Activated CD8-positive, alpha-beta memory T cell treated with anti-CD3 and anti-CD28 coated beads, Interleukin-2, amount 10 ng/mL, durations not matched to agents 7 days and 5 days (primary cell): Measurements from ENCODE around the gene LMNB1. TPM values are rescaled to one million over a fixed set of nuclear protein-coding genes. Genes with fewer than 3 reads are reported as not detected.
"Not testable (repeated sequence)": the region's sequence is repeated elsewhere in the genome, so short reads cannot be mapped to it uniquely, and the experiment has no call there.

ENCODE experiments used
- ATAC-seq: fragments of 150-1000 bp; cut with Tn5 transposase; one replicate; pipeline ENCODE4 v1.10.0; 2021; ENCODE audit warnings: moderate library complexity
- CTCF ChIA-PET: fragments of 350-600 bp; sonication (Branson Sonifier 250); formaldehyde crosslinking; loops from one replicate; lab custom pipeline; 2021; ENCODE audit warnings: antibody characterized with exemption; lab: Charles Lee
- DNase-seq: peaks from one replicate; pipeline ENCODE4 v3.0.0-alpha.2; 2020
- H3K27ac Mint-ChIP-seq: one replicate; pipeline ENCODE4 v1.8.0; 2021; ENCODE audit warnings: mild to moderate bottlenecking, mixed read lengths
- H3K27me3 Mint-ChIP-seq: one replicate; pipeline ENCODE4 v1.8.0; 2021; ENCODE audit warnings: mixed read lengths
- H3K36me3 Mint-ChIP-seq: one replicate; pipeline ENCODE4 v1.8.0; 2021; ENCODE audit warnings: mild to moderate bottlenecking, mixed read lengths
- H3K4me1 Mint-ChIP-seq: one replicate; pipeline ENCODE4 v1.8.0; 2021; ENCODE audit warnings: mixed read lengths
- H3K4me3 Mint-ChIP-seq: one replicate; pipeline ENCODE4 v1.8.0; 2021; ENCODE audit warnings: mild to moderate bottlenecking, moderate library complexity, mixed read lengths
- H3K9me3 Mint-ChIP-seq: one replicate; pipeline ENCODE4 v1.8.0; 2022; ENCODE audit warnings: low read depth, mixed read lengths
- total RNA-seq, 2 experiments: library from RNA; stranded (reverse); gene quantifications; one replicate each; pipeline ENCODE4 v1.2.3, GENCODE V29; 2021

LMNB1 gene
- total RNA-seq, 2 experiments from 2014 or later: 323 to 364 TPM

DNA sequence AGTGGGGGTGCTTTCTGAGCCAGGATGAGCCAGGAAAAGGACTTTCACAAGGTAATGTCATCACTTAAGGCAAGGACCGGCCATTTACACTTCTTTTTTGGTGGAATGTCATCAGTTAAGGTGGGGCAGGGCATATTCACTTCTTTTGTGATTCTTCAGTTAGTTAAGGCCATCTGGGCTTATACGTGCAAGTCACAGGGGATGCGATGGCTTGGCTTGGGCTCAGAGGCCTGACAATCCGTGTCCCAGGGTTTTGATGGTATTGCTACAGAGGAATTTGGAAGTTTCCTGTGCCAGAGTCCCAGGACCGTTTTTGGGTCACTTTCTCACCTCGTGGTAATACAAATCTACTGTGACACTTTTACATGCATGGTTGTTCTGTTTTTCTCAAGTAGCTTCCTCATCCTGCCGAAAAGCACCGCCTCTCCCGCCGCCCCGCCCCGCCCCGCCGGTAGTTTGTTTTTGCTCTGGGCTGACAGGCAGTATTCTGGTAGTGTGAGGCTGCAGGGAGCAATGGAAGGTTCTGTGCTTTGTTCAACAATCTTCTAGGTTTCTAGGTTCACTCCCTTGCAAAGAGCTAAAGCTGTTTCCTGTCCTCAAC, 68.6 kb downstream of the LMNB1 start:
- CTCF ChIA-PET, H3K27me3 Mint-ChIP-seq, H3K4me3 Mint-ChIP-seq, H3K36me3 Mint-ChIP-seq, H3K9me3 Mint-ChIP-seq: not testable (repeated sequence)
- H3K4me1 Mint-ChIP-seq: peaks cover 32% of the 10 kb centered on the region
- peak overlapping the region; percentile 66 for H3K27ac Mint-ChIP-seq
- ATAC-seq (peak; percentile 83), DNase-seq (peak; percentile 56)

DNA sequence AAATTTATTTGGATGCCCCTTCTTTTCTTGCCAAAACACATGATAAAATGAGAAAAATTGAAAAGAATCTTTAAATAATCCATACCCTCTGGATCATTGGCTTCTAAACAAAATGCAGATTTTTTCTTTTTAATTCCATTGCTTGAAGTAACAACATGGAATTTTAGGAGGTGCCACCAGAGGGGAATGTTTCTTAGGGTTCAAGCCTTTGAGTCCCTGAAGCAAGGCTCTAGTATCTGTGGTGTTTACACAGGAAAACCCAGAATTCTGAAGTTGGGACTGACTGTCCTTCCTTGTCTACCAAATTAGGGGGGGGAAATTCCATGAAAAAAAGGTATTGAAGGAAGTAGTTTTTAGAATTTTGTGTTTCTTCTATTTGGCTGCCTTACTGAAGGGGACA, 69.4 kb downstream of the LMNB1 start:
- H3K27ac Mint-ChIP-seq: peak overlapping the region; percentile 33

DNA sequence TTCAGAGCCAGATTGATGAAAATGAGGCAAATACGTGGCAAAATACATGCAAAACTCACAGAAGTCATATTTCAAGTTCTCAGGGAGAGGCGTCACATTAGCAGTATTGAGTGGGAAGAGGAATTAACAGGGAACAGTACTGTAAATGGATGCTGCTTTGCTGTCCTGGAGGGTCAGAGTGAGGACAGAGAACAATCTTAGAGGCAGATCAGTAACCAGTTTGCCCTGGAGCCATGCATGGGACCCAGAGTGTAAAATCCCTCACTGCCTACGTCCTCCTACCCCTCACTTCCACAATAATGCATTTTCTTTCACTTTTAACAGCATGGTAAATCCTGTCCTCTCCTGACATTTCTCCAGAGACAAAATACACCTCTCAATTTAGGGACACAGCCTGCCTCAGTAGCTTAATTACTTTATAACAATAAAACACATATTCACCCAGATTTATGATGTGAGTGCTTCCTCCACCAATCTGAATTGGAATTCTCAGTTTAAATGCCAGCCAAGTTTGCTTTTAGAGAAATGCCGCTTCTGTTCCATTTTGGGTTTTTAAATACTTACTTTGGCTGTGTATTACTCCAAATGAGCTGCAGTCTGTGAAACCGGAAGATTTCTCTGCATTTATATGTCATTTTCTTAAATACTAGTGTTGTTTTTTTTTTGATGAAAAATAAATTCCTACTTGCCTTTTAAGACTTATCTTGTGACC, 70.0 kb downstream of the LMNB1 start:
- DNase-seq: no peak
- ATAC-seq: no peak
- Mint-ChIP-seq H3K36me3 (peaks cover 10% of the 10 kb centered on the region), H3K4me1 (peaks cover 39% of the 10 kb centered on the region), H3K4me3 (no peak overlapping the region), H3K9me3 (no peaks in the 10 kb centered on the region), H3K27ac (no peak overlapping the region), H3K27me3 (no peaks in the 10 kb centered on the region)
- CTCF ChIA-PET: no interaction called here

More for the DNA sequence above, 69.4 kb downstream of the LMNB1 start:
- DNase-seq (no peak), ATAC-seq (no peak)
- Mint-ChIP-seq H3K4me3 (no peak overlapping the region), H3K4me1 (peaks cover 35% of the 10 kb centered on the region), H3K27me3 (no peaks in the 10 kb centered on the region), H3K36me3 (peaks cover 8% of the 10 kb centered on the region), H3K9me3 (no peaks in the 10 kb centered on the region)
- CTCF ChIA-PET: no interaction called here

DNA sequence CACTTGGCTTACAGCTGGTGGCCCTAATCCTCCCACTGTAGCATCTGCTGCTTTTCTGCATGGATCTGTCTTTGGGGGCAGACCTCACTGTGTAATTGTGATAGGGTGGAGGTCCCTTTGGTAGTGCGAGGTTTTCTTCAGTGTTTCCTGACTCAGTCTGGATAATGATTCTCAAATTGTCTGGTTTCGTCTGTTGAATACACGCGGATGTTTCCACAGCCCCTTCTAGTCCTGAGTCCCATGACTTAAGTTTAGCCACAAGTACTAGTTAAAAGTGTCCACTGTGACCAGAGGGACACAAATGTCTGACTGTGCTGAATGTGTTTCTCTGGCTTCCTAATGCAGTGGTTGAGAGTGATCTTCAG, 70.5 kb downstream of the LMNB1 start:
- DNase-seq (no peak), ATAC-seq (no peak)
- Mint-ChIP-seq H3K36me3 (peaks cover 13% of the 10 kb centered on the region), H3K27me3 (no peaks in the 10 kb centered on the region), H3K4me3 (no peak overlapping the region), H3K4me1 (peaks cover 43% of the 10 kb centered on the region), H3K9me3 (no peaks in the 10 kb centered on the region), H3K27ac (no peak overlapping the region)
- CTCF ChIA-PET: no interaction called here

DNA sequence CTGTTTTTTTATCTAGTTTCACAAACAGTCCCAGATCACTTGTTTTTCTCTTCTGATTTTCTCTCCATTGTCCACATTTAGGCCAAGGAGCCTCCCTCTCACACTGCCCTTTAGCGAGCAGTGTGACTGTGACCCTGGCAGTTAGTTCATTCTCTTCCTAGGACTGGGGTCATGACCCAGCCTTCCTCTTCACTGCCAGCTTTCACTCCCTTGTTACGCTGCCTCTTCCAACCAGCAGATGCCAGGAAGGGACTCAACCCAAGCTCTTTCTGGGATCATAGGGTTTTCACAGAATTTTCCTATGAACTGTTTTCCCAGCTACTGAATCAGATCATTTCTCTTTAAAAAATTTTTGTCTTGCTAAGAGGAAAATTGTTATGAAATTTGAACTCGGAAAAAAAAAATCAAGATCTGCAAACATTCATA, 70.9 kb downstream of the LMNB1 start:
- peaks cover 48% of the 10 kb centered on the region for H3K4me1 Mint-ChIP-seq
- CTCF ChIA-PET: no interaction called here

DNA sequence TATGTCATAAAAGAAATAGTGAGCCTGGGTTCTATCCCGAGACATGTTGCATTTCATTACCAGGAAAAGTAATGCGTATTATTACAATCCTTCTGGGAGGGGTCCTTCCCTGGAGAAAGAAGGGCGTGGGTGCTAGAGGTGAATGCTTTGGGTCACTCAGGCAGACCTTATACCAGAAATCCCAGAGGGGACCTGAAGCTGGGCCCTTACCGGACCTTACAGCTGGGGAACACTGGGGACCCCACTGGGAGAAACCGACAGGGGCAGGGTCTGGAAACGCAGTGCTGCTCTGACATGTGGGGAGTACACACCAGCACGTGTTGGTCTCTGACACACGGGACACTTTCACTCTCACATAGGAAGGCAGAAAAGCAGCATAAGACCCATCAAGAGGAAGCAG, 71.3 kb downstream of the LMNB1 start:
- no peak overlapping the region for H3K27ac Mint-ChIP-seq
- no peak for ATAC-seq

More for the DNA sequence above, 70.9 kb downstream of the LMNB1 start:
- H3K36me3 Mint-ChIP-seq: peaks cover 15% of the 10 kb centered on the region
- no peak overlapping the region for H3K4me3 Mint-ChIP-seq
- H3K27me3 Mint-ChIP-seq: no peaks in the 10 kb centered on the region
- no peaks in the 10 kb centered on the region for H3K9me3 Mint-ChIP-seq
- ATAC-seq: no peak
- no peak for DNase-seq
- H3K27ac Mint-ChIP-seq: no peak overlapping the region

DNA sequence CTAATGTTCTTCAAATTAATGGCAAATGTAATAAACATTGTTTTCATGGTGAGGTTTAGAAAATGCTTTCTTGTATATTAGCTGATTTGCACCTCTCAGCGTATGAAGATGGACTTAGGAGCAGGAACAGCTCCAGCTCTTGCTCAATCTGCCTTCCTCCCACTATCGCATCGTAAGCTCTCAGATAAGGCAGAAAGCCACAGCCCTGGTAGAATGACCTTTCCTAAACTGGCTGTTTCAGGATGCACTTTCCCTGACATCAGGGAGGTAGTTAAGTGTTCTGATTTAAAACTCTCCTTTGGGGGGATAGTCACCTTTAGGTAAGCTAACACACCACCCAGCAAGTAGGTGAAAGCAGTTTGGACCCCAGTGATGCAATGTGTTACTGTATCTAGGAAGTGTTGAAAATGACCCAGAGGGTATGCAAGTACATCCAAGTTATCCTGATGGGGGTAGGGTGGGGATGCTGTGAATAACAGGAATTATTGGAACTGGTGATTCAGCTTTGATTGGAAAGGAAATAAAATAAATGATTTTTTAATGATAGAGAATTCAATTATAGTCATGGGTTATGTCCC, 72.3 kb downstream of the LMNB1 start:
- Mint-ChIP-seq H3K4me3 (no peak overlapping the region), H3K36me3 (peaks cover 23% of the 10 kb centered on the region), H3K27ac (no peak overlapping the region), H3K9me3 (no peaks in the 10 kb centered on the region), H3K27me3 (no peaks in the 10 kb centered on the region), H3K4me1 (peaks cover 53% of the 10 kb centered on the region)
- CTCF ChIA-PET: no interaction called here
- DNase-seq (no peak), ATAC-seq (no peak)

More for the DNA sequence above, 71.3 kb downstream of the LMNB1 start:
- Mint-ChIP-seq H3K4me1 (peaks cover 50% of the 10 kb centered on the region), H3K36me3 (peaks cover 15% of the 10 kb centered on the region), H3K9me3 (no peaks in the 10 kb centered on the region), H3K4me3 (no peak overlapping the region), H3K27me3 (no peaks in the 10 kb centered on the region)
- CTCF ChIA-PET: no interaction called here
- no peak for DNase-seq

DNA sequence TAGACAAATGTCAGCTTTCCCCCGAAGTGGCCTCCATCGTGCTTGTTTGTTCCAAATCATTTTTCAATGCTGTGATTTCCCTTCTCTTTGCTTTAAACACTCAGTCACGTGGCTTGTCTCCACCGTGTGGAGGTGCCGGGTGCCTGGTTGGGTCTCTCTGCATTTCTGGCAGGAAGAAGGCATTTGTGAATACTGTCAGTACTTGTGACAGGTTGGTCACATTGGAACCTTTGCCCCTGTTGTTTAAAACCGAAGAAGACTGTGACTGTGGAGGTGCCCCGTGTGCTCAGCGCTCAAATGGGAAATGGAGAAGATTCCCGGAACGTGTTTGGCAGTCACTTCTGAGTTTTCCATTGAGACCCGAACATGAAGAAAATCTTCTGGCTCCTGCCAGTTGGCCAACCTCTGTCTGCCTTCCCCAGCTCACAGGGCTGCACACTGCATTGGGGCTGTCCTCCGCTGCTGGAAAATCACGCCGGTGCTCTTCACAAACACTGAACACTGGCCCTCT, 74.6 kb downstream of the LMNB1 start:
- ATAC-seq (no peak), DNase-seq (no peak)
- Mint-ChIP-seq H3K27ac (peak overlapping the region; percentile 91), H3K4me1 (peaks cover 46% of the 10 kb centered on the region), H3K27me3 (no peaks in the 10 kb centered on the region), H3K9me3 (no peaks in the 10 kb centered on the region), H3K36me3 (peaks cover 33% of the 10 kb centered on the region), H3K4me3 (no peak overlapping the region)
- CTCF ChIA-PET: no interaction called here

DNA sequence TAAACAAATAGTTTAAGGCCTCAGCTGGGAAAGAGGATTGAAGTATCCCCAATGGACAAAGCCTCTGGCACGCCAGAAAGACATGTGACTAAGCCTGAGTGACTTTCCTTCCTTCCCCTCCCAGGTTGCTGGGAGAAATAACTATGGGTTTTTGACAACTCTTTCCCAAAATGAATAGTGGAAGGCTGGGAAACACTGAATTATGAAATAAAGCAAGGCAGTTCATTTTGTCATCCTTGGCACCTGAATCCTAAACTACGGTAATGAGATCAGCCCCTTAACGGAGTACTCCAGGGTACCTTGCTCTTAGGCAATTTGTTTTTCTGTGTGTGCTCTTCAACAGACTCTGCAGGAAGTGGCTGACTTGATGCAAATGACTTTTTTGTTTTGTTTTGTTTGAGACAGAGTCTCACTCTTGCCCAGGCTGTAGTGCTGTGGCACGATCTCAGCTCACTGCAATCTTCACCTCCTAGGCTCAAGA, 75.2 kb downstream of the LMNB1 start:
- no peak for DNase-seq
- CTCF ChIA-PET: no interaction called here
- no peaks in the 10 kb centered on the region for H3K9me3 Mint-ChIP-seq
- H3K4me3 Mint-ChIP-seq: peak overlapping the region; percentile 57
- peaks cover 28% of the 10 kb centered on the region for H3K36me3 Mint-ChIP-seq
- peak; percentile 59 for ATAC-seq
- no peaks in the 10 kb centered on the region for H3K27me3 Mint-ChIP-seq
- H3K27ac Mint-ChIP-seq: peak overlapping the region; percentile 91
- peaks cover 42% of the 10 kb centered on the region for H3K4me1 Mint-ChIP-seq

DNA sequence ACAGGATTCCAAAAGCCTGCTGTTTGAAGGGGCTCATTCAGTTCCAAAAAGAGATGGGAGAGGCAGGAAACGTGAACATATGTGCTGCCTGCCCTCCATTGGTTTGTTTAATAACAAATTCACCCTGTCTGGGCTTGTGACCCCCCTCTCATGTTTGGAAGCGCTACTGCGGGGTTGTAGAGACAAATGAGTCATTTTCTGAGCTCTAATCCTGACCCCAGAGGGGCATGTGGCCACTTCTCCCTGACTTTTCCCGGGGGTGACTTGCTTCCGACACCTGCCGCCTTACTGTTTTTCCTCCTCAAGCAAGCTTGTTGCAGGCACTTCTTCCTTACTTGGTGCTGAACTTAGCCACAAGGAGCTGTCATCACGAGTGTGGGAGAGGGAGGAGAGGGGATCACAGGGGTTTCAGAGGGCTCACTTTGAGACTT, 75.9 kb downstream of the LMNB1 start:
- Mint-ChIP-seq H3K36me3 (peaks cover 28% of the 10 kb centered on the region), H3K4me3 (peak overlapping the region; percentile 64), H3K9me3 (no peaks in the 10 kb centered on the region), H3K27me3 (no peaks in the 10 kb centered on the region), H3K27ac (peak overlapping the region; percentile 91), H3K4me1 (peaks cover 41% of the 10 kb centered on the region)
- ATAC-seq: peak; percentile 14
- no peak for DNase-seq
- CTCF ChIA-PET: interaction anchor here (1.2 to 1.9 kb wide), 3 partner anchors 66 to 220 kb away, joined by 3 to 9 read pairs (median 3); partner anchors contain the start of gene LMNB1

DNA sequence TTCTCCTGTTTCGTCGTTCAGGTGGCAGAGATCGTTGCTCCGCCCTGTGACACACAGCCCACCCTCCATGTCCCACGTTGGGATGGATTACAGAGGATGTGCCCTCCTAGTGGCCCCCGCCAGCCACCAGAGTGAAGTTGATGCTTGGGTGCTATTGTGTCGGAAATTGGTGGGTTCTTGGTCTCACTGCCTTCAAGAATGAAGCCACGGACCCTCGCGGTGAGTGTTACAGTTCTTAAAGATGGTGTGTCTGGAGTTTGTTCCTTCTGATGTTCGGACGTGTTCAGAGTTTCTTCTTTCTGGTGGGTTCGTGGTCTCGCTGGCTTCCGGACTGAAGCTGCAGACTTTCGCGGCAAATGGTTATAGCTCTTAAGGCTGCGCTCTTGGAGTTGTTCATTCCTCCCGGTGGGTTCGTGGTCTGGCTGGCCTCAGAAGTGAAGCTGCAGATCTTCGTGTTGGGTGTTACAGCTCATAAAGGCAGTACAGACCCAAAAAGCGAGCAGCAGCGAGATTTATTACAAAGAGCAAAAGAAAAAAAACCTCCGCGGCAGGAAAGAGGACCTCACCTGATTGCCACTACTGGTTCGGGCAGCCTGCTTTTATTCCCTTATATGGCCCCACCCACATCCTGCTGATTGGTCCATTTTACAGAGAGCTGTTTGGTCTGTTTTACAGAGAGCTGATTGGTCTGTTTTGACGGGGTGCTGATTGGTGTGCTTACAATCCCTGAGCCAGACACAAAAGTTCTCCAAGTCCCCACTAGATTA, 76.8 kb downstream of the LMNB1 start:
- DNase-seq (peak; percentile 82), ATAC-seq (peak; percentile 64)
- Mint-ChIP-seq H3K4me1 (peaks cover 41% of the 10 kb centered on the region), H3K36me3 (peaks cover 32% of the 10 kb centered on the region), H3K27ac (peak overlapping the region; percentile 91), H3K4me3 (peak overlapping the region; percentile 64)
- CTCF ChIA-PET: interaction anchor here (1.0 to 1.9 kb wide), 4 partner anchors 30 to 219 kb away, joined by 3 to 9 read pairs (median 3); partner anchors contain the start of gene LMNB1
- not testable (repeated sequence) for H3K27me3 Mint-ChIP-seq, H3K9me3 Mint-ChIP-seq

DNA sequence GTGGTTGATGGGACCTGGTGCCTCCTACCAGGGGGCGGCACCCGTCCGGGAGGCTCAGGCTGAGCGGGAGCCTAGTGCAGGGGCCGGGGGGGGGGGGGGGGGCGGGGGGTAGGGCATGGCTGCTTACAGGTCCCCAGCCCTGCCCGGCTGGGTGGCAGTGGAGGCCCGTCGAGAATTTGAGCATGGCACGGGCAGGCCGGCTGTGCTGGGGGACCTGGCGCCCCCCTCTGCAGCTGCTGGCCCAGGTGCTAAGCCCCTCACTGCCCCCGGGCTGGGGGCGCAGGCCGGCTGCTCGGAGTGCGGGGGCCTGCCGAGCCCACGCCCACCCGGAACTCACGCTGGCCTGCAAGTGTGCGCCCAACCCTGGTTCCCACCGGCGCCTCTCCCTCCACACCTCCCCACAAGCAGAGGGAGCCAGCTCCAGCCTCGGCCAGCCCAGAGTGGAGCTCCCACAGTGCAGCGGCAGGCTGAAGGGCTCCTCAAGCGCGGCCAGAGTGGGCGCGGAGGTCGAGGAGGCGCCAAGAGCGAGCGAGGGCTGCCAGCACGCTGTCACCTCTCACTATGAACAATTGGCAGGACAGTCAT, 77.7 kb downstream of the LMNB1 start:
- DNase-seq: no peak
- Mint-ChIP-seq H3K27ac (peak overlapping the region; percentile 56), H3K27me3 (no peaks in the 10 kb centered on the region), H3K4me1 (peaks cover 41% of the 10 kb centered on the region), H3K4me3 (no peak overlapping the region), H3K9me3 (no peaks in the 10 kb centered on the region), H3K36me3 (peaks cover 32% of the 10 kb centered on the region)
- no peak for ATAC-seq
- CTCF ChIA-PET: interaction anchor here (1.9 kb wide), 1 partner anchor 77 kb away, joined by 9 read pairs; the partner anchor contains the start of gene LMNB1
